Body of pancreas (tissue), 4 donors: ENCODE results near the gene DNM3.

ENCODE experiments used
- CTCF ChIP-seq, 7 experiments: fragments of 450-650 bp in 4 of 7; fragments of 200-600 bp in 3 of 7; sonication (generic) in 3 of 7; IDR thresholded peaks; one replicate each; pipeline ENCODE4 v1.5.1; 2016 to 2019; ENCODE audit warnings: antibody characterized with exemption in 7 of 7
- POLR2A ChIP-seq, 3 donors: fragments of 450-650 bp; IDR thresholded peaks; one replicate each; pipeline ENCODE4 v1.6.1; 2016; ENCODE audit warnings: antibody characterized with exemption in 3 of 3, mild to moderate bottlenecking in 2 of 3

DNA sequence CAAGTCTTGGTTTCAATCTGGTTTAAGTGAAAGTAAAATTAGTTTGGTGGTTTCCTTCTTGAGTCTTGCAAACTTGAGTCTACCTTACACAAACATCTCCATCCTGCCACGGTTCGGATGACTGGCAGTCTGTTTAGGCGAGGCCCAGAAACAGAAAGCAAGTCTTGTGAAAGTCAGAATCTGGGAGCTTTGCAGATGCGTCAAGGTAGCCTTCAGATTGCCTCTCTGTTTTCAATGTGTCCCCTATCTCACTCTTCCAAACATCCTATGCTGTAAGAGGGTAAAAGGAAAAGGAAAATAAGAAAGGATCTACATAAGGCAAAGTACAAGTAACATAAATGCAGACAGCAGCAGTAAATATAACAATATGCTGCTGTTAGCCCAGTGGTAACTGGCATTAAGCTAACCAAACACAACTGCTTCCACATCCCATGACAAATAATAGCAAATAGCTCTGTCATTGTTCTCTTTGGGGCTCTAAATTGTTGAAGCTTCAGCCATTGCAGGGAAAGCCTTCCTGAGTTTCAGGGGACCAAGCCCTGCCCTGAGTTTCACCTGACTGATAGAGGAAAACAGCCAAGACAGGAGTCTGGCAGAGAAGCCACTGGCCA lies 552.9 kb downstream of the DNM3 start:
- TF ChIP-seq CTCF (IDR thresholded peaks at IDR 0.05) (no peak), POLR2A (IDR thresholded peaks at IDR 0.05) (no peak)
